CD1c-positive myeloid dendritic cell (primary cell): ENCODE data around the gene DLL4.

Experiments used
- DNase-seq: peaks from one replicate; pipeline ENCODE4 v3.0.0-alpha.2; 2016; ENCODE audit errors: extremely low spot score

The DLL4 gene

GRCh38 chr15:40928821-40929659, at the start of gene DLL4:
Gene DLL4, plus strand, starts transcription at chr15:40929340. Its CDS starts 329 bp downstream, at chr15:40929669.
- peak; percentile 47 for DNase-seq

- DNase-seq, result no peak
Measured at GRCh38 chr15:40879609-40880008, 49.5 kb upstream of the DLL4 start.

- no peak for DNase-seq
Measured at GRCh38 chr15:40881351-40881750, 47.8 kb upstream of the DLL4 start.

- DNase-seq, result no peak
Measured at GRCh38 chr15:40886586-40886985, 42.6 kb upstream of the DLL4 start.

GRCh38 chr15:40889112-40889511, 40.0 kb upstream of the DLL4 start:
- DNase-seq, result no peak

- no peak for DNase-seq
Measured at GRCh38 chr15:40891138-40891537, 38.0 kb upstream of the DLL4 start.

DNA sequence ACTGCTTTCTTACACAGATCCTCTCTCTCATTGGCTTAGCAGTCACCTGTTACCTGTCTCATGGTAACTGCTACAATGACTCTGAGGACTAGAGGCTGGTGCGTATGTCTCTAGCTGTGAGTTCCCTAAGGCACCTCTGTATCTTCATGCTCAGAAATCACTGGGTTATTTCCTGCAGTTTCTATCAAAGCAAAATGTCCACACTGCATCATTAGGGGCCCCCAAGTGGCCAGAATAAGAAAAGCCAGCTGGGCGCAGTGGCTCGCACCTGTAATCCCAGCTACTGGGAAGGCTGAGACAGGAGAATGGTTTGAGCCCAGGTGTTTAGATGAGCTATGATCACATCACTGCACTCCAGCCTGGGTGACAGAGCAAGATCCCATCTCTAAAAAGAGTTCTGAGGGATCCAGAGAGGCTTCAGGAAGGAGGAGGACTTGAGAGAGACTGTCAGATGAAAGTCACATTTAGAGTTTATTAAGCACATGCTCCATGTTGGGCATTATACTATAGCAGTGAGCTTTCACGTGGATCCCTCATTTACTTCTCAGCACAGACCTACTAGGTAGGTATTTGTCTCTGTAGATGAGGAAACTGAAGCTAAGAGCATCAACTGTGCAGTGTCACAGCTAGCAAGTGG, 37.2 kb upstream of the DLL4 start:
- peak; percentile 42 for DNase-seq

- DNase-seq, result no peak
Measured at GRCh38 chr15:40892447-40893012, 36.6 kb upstream of the DLL4 start.

DNA sequence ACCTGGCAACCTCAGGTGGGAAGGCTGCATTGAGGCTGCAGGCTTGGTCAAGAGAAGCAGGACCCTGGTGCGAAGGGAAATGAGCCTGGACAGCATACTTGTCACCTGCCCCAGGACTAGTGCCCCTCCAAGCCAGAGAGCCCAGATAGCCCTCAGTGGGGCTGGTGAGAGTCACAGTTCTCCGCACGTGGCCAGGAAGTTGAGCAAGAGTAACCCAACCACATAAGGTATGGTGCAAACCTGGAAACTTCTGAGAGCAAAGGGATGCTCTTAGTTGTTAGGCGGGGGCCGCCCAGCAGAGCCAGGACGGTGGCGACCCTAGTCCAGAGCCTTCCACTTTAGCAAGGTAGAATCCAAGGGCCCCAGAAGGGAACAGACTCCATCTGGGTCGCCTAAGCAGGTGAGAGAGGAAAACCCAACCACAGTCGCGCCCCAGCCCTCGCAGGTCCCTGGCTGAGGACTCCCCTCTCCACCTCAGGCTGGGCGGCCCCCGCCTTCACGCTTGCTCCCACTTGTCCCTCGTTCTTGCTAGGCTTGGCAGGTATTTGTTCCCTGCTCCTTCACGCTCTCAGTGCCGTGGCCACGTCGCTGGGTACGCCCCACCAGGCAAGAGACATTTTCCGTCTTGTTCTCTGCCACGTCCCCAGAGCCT, 36.0 kb upstream of the DLL4 start:
- no peak for DNase-seq

DNA sequence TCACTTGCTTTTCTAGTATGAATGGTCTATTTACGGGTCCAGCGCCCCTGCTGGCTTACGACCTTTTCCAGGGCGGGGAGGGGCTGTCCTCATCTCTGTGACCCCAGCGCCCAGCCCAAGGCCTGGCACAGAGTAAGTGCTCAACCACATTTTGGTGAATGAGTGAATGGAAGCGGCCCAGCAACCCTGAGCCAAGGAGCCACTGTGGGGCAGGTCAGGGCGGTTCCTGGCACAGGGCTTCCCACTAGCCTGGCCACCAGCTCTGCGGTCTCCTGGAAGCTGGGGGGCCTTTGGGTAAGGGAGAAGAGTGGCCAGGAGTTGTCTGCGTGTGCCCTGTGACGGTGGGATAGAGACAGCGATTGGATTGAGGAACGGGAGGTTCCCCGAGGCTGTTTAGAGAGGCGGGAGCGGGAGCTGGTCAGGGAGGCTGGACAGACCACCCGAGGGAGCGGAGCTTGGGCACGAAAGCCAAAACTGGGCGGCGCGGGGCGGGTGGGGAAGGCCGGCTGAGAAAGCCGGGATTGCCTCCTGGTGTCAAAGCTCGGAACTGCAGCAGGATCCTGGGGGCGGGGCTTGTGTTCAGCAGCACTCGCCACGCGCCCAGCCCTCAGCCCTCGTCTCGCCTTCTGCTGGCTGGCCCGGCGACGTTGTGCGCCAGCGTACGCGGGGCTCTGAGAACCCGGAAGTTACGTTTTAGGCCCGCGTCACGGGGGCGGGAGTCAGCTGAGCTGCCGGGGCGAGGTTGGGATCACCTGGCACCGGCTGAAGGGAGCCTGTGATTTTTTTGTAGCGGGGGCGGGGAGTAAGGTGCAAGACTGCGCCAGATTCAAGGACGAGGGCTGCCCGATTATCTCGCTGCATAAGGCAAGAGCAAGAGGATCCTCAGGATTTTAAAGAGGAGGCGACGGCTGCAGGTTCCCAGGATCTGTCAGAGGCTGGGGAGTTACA, 35.1 kb upstream of the DLL4 start, which contains the start of gene VPS18:
TSS of gene VPS18 (plus strand) at position 718 of the 948 bp plus-strand sequence. CDS start 319 bp downstream, outside the sequence.
- peak; percentile 99 for DNase-seq

GRCh38 chr15:40894681-40895448, 34.3 kb upstream of the DLL4 start:
- peak; percentile 76 for DNase-seq

DNA sequence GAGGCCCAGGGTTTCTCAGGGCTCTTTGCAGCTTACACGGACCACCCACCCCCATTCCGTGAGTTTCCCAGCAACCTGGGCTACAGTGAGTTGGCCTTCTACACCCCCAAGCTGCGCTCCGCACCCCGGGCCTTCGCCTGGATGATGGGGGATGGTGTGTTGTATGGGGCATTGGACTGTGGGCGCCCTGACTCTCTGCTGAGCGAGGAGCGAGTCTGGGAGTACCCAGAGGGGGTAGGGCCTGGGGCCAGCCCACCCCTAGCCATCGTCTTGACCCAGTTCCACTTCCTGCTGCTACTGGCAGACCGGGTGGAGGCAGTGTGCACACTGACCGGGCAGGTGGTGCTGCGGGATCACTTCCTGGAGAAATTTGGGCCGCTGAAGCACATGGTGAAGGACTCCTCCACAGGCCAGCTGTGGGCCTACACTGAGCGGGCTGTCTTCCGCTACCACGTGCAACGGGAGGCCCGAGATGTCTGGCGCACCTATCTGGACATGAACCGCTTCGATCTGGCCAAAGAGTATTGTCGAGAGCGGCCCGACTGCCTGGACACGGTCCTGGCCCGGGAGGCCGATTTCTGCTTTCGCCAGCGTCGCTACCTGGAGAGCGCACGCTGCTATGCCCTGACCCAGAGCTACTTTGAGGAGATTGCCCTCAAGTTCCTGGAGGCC, 29.5 kb upstream of the DLL4 start:
- DNase-seq, result no peak

- DNase-seq, result no peak
Measured at GRCh38 chr15:40900256-40901052, 28.7 kb upstream of the DLL4 start.

GRCh38 chr15:40901053-40901443, 28.1 kb upstream of the DLL4 start:
- DNase-seq, result no peak

DNA sequence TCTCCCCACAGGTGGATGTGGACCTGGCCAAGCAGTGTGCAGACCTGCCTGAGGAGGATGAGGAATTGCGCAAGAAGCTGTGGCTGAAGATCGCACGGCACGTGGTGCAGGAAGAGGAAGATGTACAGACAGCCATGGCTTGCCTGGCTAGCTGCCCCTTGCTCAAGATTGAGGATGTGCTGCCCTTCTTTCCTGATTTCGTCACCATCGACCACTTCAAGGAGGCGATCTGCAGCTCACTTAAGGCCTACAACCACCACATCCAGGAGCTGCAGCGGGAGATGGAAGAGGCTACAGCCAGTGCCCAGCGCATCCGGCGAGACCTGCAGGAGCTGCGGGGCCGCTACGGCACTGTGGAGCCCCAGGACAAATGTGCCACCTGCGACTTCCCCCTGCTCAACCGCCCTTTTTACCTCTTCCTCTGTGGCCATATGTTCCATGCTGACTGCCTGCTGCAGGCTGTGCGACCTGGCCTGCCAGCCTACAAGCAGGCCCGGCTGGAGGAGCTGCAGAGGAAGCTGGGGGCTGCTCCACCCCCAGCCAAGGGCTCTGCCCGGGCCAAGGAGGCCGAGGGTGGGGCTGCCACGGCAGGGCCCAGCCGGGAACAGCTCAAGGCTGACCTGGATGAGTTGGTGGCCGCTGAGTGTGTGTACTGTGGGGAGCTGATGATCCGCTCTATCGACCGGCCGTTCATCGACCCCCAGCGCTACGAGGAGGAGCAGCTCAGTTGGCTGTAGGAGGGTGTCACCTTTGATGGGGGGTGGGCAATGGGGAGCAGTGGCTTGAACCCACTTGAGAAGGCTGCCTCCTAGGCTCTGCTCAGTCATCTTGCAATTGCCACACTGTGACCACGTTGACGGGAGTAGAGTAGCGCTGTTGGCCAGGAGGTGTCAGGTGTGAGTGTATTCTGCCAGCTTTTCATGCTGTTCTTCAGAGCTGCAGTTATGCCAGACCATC, 26.3 kb upstream of the DLL4 start:
- DNase-seq, result peak; percentile 77

- DNase-seq, result no peak
Measured at GRCh38 chr15:40904552-40905201, 24.5 kb upstream of the DLL4 start.
